T-helper 22 cell (primary cell): ENCODE measurements around the gene AKAP8L.
"Not testable (repeated sequence)": the region's sequence is repeated elsewhere in the genome, so short reads cannot be mapped to it uniquely, and the experiment has no call there.

Experiments
- DNase-seq: peaks from one replicate; pipeline ENCODE4 v3.0.0-alpha.2; 2020; ENCODE audit warnings: low read depth

AKAP8L gene

DNA sequence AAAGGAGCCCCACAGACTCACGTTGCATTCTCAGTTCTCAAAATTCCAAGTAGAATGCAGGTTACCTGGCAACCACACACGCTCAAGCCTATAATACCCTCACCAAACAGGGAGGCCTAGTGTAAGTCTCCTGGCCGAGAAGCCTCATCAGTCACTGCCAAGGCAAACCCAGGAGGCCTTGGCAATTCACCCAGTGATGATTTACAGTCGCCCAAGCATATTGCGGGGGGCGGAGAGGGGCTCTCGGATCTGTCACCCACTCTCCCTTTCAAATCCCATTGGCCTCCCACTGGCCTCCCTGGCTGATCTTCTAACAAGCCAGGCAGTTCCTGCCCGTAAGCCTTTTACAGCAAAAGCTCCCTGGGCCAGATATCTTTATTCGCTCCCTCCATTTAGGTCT is 1.1 kb downstream of the AKAP8L start:
- DNase-seq, result no peak

DNA sequence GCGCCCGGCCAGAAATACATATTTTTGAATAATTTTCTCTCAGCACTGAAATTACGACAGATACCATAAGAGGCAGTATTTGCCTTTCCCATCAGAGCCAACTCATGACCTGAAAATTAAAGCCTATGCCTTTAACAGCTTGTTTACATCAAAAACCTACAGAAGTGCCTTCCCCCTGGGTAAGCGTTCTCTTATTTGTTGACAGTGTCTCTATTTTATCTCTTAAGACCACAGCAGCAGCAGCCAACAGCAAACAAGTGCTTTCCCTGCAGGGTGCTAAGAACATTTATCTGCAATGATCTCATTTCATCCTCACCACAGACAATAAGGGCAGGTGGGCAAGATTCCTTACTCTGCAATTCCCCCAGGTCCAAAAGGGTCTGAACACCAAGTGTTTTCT is 6.0 kb downstream of the AKAP8L start:
- DNase-seq, result no peak

DNA sequence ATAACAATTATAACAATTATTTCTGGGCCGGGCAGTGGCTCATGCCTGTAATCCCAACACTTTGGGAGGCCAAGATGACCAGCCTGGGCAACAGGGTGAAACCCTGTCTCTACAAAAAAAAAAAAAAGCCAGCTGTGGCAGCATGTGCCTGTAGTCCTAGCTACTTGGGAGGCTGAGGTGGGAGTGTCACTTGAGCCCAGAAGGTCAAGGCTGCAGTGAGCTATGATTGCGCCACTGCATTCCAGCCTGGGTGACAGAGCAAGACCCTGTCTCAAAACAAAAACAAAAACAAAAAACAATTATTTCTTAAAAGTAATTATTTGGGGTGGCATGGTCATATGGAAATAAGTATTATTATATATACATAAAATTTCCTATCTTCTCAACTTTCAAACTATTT is 7.4 kb downstream of the AKAP8L start:
- DNase-seq, result not testable (repeated sequence)

DNA sequence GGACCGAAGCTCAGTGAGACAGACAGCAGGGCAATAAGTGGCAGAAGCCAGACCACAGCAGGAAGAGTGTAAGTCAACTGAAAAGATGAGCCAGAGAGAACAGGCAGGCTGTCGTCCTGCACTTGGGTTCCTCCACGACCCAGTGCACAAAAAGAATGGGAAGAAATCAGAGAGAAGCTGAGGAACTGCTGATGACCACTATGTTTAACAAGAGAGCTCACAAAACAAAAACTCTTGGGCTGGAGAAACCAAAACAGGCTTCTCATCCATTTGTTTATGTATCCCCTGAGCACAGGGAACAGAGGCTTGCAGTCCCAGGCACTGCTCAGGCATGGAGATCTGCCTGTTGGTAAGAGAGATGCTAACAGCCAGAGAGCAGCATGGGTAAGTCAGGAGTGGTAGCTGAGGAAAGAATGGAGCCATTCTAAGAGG is 14.0 kb downstream of the AKAP8L start:
- no peak for DNase-seq

DNA sequence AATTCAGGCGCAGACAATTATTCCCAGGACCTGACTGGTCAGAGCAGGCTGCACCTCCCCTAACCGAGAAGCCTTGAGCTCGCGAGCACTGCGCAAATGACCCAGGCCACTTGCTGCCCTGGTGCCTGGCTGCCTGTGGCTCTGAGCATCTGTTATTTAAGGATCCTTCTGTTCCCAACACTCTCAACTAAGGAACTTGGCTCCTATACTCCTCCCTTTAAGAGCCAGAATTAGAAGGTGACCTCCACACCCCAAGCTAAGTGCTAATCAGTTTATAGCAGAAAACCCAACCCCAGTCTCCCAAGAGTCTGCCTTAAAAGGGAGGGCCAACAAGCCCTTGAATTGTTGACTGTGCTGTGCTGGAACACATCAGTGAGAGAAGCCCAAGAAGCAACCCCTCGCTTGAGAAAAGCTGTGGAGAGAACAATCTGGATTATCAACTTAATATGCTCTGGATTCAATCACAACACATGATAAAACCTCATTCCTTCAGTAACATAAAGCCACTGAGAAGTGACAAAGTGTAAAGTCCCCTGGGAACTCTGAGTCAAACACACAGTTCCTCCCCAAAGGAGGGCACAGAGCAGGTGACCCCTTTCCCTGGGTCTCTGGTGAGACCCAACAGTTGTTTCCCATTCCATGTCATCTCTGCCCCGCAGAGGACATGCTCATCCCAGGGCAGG is 14.6 kb downstream of the AKAP8L start:
- DNase-seq, result no peak

DNA sequence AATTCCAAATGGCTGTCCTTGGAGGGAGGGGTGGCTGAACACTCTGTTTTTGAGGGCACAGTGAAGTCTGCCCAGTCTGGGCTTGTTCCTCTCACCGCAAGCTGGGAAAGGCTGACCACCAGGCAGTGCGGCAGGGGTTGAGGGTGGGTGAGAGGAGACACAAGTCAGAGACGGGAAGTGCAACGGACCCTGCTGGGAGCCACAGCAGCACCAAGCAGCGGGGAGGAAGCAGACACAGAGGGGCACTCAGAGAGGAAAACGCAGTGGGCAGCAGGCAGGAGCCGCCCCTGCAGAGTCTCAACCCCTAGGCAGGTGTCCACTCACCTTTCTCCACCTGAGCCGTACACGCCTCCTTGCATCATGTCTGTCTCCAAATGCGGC is 15.6 kb downstream of the AKAP8L start:
- DNase-seq, result no peak

DNA sequence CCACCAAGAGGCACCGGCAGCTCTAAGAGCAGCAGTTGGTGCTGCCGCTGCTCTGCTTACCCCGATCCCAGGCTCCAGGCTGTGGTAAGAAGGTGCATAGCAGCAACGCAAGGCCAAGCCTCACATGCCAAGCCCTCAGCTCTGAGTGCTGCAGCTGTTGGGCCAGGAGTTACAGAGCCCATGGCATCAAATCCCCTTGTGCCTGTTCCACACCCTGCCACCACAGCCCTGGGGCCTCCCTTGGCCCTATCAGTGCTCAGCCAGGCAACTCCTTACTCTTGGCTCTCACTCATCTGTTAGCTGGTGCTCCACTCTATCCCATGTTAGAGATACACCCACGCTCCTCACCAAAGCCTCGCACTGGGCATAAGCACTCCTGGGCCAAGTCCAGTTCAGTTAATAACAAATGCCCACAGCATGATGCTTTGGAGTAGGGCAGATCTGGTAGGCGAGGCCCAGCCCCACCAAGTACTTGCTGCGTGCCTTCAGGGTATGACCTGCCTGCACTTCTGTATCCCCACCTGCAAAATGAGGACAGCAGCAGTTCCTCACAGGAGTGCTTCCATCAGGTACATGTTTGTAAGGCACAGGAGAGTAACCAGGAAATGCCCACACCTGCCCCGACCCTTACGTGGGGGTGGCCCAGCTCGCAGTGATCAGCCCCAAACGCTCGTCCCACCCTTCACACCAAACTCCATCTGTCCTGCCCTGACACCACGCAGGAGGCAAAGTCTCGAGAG is 16.2 kb downstream of the AKAP8L start:
- no peak for DNase-seq

DNA sequence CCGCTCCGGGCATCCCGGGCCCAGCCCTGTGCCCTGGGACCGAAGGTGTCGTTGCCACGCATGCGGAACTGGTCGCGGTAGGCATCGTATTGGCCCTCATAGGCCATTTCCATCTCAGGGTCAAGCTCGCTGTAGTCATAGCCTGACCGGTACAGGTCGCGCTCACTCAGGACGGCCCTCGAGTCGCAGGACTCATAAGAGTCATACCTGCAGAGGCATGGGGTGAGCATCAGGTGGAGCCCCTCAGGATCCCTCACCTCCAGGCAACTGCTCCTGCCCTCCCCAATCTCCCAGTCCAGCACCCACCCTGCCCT is 17.4 kb downstream of the AKAP8L start:
- DNase-seq, result no peak

DNA sequence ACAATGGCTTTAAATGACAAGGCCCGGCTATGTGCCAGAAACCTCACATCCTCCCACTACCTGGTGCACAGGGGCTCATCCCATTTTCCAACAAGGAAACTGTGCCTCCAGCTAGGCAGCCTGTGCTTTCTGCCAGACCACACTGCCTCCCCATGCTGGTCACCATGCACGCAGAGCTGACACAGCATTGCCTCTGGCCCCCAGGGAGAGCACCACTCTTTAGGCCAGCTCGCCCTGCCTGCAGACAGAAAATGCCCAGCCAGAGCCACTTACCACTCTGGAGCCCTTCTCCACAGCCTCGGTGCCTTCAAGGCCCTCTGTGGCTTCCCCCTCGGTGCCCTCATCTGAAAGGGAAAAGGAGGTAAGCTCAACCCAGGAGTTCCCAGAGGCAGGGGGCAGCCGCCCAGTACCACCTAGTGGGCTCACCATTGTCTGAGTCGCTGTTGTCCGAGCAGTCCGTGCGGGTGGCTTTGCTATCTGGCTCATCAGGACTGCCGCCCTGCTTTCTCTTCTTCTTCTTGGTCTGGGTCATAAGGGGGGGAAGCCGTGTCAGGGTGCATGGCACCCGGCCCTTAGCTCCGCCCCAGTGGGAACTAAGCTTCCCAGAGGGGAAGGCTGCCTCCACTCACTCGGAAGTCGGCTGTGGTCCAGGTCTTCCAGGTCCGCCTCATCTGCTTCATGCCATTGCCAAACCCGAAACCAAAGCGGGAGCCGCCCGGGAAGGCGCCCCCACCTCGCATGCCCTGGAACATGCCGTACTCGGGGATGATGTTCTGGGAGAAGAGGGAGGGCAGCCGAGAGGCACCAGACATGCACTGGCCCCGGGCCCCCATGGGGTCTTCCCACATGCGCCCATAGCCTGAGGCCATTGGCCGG is 18.0 kb downstream of the AKAP8L start:
- no peak for DNase-seq

DNA sequence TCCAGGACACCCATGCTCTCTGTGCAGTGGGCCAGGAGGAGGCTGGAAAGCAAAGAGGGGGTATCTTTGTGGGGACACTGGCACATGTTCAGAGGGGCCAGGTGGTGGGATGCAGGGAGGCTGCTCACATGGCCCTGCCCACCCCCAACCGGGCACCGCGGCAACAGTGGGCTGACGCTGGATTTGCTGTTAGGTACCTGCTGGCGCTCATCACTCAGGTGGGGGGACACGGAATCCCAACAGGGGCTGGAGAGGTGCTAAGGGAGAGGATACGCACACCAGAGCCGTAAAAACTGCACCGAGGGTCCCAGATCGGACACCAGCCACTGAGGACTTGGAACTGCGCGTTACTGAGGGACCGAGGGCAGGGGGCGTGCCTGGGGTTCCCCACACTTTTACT is 19.2 kb downstream of the AKAP8L start:
- no peak for DNase-seq

DNA sequence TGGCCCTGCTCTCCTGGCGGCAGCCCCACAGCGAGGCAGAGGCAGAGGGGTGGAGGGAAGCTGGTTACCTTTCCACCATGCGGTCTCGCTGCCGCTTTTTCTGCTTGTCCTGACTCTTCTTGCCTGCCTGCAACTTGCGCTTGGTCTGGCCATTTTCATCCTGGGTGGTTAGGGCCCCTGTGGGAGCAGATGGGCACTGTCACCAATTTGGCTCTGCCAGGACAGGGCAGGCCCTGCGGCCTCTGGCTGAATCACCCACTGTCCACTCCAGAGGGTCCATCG is 19.6 kb downstream of the AKAP8L start:
- no peak for DNase-seq

DNA sequence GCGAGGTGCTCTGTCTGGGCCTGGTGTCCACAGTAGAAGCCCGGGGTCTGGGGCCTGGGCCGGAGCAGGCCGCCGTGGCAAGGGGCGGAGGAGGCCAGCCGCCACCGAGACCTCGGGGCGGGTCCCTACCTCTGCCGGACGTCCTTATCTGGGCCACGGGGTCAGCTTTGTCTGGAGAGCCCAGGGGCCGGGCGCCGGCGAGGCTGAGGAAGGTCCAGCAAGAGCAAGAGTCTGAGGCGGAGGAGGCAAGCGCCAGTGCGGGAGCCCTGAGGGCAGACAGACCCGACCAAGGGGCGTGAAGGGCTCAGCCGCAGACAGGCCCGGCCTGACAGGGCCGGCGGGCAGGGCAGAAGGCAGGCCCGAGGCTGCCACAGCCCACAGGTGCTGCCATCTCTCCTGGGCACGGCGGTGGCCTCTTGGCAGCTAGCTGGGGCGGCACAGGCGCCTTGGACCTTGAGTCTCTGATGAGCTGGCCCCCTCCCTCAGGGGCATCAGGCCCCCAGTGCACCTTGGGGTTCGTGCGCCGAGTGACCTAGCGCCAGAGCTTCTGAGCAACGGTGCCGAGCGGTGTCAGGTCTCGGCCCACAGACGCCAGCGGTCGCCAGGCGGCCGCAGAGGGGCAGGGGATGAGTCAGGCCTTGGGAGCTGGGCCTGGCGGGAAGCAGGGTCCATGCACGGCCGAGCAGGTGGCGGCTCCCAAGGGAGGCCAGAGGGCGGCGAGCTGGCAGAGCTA is 20.1 kb downstream of the AKAP8L start:
- no peak for DNase-seq

DNA sequence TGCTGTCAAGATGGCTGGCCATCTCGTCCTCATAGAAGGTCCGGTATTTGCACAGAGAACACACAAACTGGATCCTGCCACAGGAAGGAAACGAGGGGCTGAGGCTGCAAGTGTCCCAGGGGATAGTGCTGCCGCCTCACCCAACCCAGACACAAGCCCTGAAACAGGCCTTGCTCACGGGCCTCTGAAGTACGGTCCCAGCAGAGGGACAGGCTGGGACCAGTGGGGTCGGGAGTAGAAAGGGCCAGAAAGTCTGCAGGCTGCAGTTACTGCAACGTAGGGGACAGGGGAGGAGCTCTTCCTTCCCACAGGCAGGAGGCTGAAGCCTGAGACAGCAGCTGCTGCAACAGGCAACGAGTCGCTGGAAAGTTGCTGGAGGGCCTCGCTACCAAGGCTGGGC is 21.0 kb downstream of the AKAP8L start:
- DNase-seq, result no peak

DNA sequence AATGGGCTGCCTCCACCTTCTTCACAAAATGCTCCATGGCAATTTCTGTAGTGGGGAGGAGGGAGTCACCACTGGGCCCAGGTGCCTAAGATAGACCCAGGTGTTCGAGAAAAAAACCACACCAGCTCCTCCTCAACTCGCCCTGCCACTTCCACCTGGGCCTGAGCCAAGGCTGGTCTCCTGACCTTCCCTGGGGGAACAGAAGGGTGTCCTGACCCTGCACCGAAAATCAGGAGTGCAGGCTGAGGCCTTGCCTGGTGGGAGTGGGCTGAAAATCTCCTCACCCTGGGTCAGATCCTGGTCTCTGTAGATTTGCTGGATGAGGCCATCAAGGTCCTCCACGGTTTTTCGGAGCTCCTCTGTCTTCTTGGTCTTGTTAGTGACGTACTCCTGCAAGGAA is 21.6 kb downstream of the AKAP8L start:
- DNase-seq, result no peak

DNA sequence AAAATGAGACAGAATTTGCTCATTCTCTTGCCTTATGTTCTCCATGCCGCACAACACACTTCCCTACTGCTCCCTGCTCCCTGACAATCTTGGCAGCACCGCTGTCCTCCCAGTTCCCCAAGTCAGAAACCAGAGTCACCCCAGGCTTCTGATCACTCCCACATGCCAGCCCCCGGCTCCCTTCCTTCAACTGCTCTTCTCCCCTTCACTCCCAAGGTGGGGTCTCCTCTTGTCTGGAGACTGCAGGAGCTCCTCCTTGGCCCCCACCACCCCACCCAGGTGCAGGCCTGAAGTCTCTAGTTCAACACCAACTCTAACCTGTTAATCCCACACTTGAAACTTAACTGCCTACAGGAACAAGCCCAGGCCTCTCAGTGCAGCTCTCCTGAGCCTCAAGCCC is 22.4 kb downstream of the AKAP8L start:
- DNase-seq, result no peak

DNA sequence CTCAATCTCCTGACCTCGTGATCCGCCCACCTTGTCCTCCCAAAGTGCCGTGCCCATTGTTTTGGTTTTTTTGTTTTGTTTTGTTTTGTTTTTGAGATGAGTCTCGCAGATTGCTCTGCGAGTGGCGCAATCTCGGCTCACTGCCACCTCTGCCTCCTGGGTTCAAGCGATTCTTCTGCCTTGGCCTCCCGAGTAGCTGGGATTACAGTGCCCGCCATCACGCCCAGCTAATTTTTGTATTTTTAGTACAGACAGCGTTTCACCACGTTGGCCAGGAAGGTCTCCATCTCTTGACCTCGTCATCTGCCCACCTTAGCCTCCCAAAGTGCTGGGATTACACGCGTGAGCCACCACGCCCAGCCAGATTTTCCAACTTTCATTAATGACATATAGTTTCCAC is 23.5 kb downstream of the AKAP8L start:
- DNase-seq, result not testable (repeated sequence)

DNA sequence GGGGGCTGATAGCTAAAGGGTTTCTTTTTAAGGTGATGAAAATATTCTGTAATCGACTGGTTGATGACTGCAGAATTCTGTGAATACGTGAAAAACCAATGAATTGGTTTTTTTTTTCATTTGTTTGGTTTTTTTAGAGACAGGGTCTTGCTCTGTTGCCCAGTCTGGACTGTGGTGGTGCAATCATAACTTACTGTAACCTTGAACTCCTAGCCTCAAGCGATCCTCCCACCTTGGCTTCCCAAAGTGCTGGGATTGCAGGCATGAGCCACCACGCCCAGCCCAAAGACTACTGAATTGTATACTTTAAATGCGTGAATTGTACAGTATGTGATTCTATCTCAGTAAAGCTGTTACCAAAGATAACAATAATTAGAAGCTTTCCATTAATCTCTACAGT is 24.4 kb downstream of the AKAP8L start:
- no peak for DNase-seq

DNA sequence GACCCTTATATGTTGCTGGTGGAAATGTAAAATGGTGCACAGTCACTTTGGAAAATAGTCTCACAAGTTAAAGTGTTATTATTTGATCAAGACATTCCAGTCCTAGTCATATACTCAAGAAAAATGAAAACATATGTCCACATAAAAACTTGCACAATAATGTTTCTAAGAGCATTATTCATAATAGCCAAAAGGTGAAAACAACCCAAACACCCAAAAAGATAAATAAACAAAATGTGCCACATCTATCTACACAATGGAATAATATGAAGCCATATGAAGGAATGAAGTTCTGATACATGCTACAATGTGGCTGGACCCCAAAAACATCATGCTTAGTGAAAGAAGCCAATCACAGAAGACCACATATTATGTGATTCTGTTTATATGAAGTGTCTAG is 24.8 kb downstream of the AKAP8L start:
- no peak for DNase-seq

DNA sequence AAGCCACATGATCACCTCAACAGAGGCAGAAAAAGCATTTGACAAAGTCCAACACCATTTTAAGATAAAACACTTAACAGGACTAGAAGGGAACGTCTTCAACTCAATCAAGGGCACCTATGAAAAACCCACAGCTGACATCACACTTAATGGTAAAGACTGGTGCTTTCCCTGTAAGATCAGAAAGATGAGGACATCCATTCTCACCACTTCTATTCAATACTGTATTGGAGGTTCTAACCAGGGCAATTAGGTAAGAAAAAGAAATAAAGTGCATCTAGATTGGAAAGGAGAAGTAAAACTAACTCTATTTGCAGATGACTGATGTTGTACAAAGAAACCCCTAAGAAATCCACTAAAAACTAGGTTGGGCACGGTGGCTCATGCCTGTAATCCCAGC is 28.0 kb downstream of the AKAP8L start:
- DNase-seq, result no peak

DNA sequence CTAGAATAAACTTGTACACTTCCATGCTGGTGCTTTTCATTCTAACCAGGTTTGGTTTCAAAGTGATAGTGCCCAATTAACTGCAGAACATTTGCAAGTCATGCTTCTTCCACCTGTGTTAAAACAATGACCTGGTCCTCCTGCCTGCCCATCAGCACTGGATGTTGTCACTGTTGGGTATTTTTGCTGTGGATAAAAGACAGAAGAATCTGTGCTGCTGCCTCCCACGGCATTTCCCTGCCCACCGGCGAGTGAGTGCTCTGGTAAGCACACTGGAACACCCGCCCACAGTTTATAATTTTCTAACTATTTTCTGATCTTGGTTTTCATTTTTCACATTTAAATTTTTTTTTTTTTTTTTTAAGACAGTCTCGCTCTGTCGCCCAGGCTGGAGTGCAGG is 36.9 kb downstream of the AKAP8L start:
- no peak for DNase-seq

DNA sequence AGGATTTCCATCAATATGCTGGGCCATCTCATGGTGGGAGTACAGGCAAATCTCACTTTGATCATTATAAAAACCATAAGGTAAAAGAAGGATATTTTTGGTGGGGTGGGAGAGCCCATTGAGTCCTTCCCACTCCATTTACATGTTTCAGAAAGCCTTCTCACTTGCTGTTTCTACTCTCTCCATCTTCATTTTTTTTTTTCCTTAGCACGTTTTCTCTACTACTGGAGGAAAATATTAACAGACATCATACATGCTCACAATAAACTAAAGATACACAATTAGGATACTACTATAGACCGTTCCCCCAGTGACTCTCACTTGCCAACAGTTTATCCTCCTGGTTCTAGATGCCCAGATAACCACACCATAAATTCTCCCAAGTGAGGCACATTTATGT is 37.4 kb downstream of the AKAP8L start:
- no peak for DNase-seq

DNA sequence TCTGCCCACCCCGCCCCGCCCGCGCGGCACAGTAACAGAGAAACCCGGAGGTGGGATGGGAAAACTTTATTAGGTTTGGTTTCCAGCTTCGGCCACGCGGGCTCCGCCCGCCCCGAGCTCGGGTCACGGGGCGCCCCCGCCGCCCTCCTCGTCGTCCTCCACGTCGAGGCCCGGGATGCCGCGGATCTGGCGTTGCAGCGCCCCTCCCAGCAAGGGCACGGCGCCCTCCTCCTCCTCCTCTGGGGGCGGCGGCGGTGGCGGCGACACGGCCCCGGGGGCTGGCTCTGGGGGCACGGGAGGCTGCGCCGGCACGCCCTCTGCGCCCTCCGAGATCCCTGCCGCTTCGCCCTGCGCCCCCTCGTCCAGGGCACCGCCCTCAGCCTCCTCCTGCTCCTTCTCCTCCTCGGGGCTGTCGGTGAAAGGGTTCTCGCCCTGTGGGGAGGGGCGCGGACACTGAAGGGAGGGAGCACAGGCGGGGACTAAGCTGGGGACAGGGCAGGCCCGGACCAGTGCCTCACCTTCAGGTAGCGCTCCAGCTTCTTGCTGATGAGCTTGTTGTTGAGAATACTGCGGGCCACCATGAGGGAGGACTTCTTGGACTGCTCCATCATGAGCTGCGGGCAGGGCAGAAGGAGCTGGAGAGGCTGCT is 38.7 kb downstream of the AKAP8L start:
- DNase-seq, result no peak
